K562 (cell line): ENCODE measurements around the gene SYTL5. TPM values are rescaled to one million over a fixed set of nuclear protein-coding genes. Genes with fewer than 3 reads are reported as not detected.

ENCODE experiments used
- ATAC-seq: fragments of 200-7000 bp; cut with Tn5 transposase; 3 replicates; pipeline ENCODE4 v1.9.1; 2020; ENCODE audit warnings: moderate library complexity
- BruUV-seq: library from RNA; stranded (reverse); fragments of 400-500 nt; replicated peaks from 2 replicates; lab custom pipeline; 2021; lab: Mats Ljungman, UMichigan
- CTCF ChIA-PET: fragments of 300-600 bp; formaldehyde crosslinking; extraction: SDS; loops from one replicate; lab custom pipeline; 2021; ENCODE audit warnings: low intra/inter-chr PET ratio; lab: Yijun Ruan, JAX
- POLR2A ChIA-PET: fragments of 300-600, 350-650 bp; sonication (Branson Sonifier 250); formaldehyde crosslinking; extraction: SDS; loops from one replicate; lab custom pipeline; 2021; ENCODE audit warnings: antibody characterized with exemption, inconsistent platforms; lab: Yijun Ruan, JAX
- DNase-seq, 4 experiments: peaks; one replicate each; pipeline versions ENCODE4 v3.0.0 to v3.0.0-alpha.2; 2011 to 2018; ENCODE audit warnings: low spot score in 3 of 4, mixed read lengths in 3 of 4; ENCODE audit errors: extremely low read depth in 1 of 4
- FAIRE-seq: peaks from 2 replicates; lab custom pipeline; 2011; peaks lifted over from hg19 to GRCh38; lab: Jason Lieb, UNC
- H2AFZ ChIP-seq: 2 replicates; pipeline ENCODE4 v1.6.0; 2011; ENCODE audit warnings: low read depth, low read length, control low read depth, inconsistent platforms
- H3K27ac ChIP-seq: fragments of 200-600 bp; 3 replicates; pipeline ENCODE4 v1.8.0; 2011; ENCODE audit warnings: low read depth, mild to moderate bottlenecking, control low read depth, inconsistent platforms, low read length, moderate library complexity, mixed read lengths; ENCODE audit errors: extremely low read depth
- H3K27me3 ChIP-seq, 2 experiments: fragments of 300-600 bp in 1 of 2; 2 replicates in 1 of 2; 3 replicates in 1 of 2; pipeline versions ENCODE4 v1.6.0 to v1.8.0; 2011; ENCODE audit warnings: inconsistent platforms in 2 of 2, low read length in 2 of 2, mild to moderate bottlenecking in 1 of 2, mixed read lengths in 1 of 2, moderate library complexity in 1 of 2; ENCODE audit not compliant: control insufficient read depth in 2 of 2, insufficient read depth in 2 of 2
- H3K36me3 ChIP-seq: fragments of 300-600 bp; 3 replicates; pipeline ENCODE4 v1.8.0; 2011; ENCODE audit warnings: mild to moderate bottlenecking, low read length, inconsistent platforms; ENCODE audit not compliant: control insufficient read depth, insufficient read depth
- H3K4me1 ChIP-seq, 2 experiments: fragments of 200-600 bp in 1 of 2; replicated peaks in 1 of 2; 2 replicates in 1 of 2; 3 replicates in 1 of 2; pipeline versions ENCODE4 v1.5.1 to v1.8.0; 2011; ENCODE audit warnings: inconsistent platforms in 2 of 2, low read length in 2 of 2, mild to moderate bottlenecking in 1 of 2, mixed read lengths in 1 of 2, moderate library complexity in 1 of 2; ENCODE audit not compliant: control insufficient read depth in 2 of 2, insufficient read depth in 2 of 2
- H3K4me2 ChIP-seq: 2 replicates; pipeline ENCODE4 v1.6.1; 2011; ENCODE audit warnings: low read length, control low read depth, inconsistent platforms, mixed read lengths; ENCODE audit not compliant: insufficient read depth
- H3K4me3 ChIP-seq: fragments of 200-600 bp; sonication (generic), shearing (Covaris generic); 2 replicates; pipeline ENCODE4 v1.5.1; 2016; ENCODE audit warnings: control low read depth, inconsistent platforms
- H3K79me2 ChIP-seq: fragments of 200-600 bp; 3 replicates; pipeline ENCODE4 v1.8.0; 2011; ENCODE audit warnings: low read length, inconsistent platforms; ENCODE audit not compliant: control insufficient read depth, insufficient read depth
- H3K9ac ChIP-seq, 2 experiments: 2 replicates each; pipeline versions ENCODE4 v1.6.0 to v1.6.1; 2011; ENCODE audit warnings: low read depth in 2 of 2, low read length in 2 of 2, control low read depth in 1 of 2, inconsistent platforms in 1 of 2, mild to moderate bottlenecking in 1 of 2, mixed read lengths in 1 of 2; ENCODE audit not compliant: insufficient read depth in 1 of 2
- H3K9me1 ChIP-seq: one replicate; pipeline ENCODE4 v1.6.0; 2011; ENCODE audit warnings: inconsistent platforms, mild to moderate bottlenecking, low read length, moderate library complexity; ENCODE audit not compliant: control insufficient read depth, insufficient read depth
- H3K9me3 ChIP-seq: replicated peaks from 2 replicates; pipeline ENCODE4 v1.5.1; 2011; ENCODE audit warnings: low read depth, low read length, inconsistent platforms; ENCODE audit not compliant: control insufficient read depth, insufficient read depth
- H4K20me1 ChIP-seq: replicated peaks from 2 replicates; pipeline ENCODE4 v1.6.1; 2011; ENCODE audit warnings: low read length, inconsistent platforms, mixed read lengths; ENCODE audit not compliant: control insufficient read depth, insufficient read depth
- CHD2 ChIP-seq: IDR thresholded peaks from 2 replicates; pipeline ENCODE4 v1.6.1; 2011; ENCODE audit warnings: low read depth, low read length
- FOSL1 ChIP-seq: fragments of 200-800 bp; sonication (Bioruptor generic); conservative IDR thresholded peaks from 2 replicates; pipeline ENCODE4 v1.6.1; 2016; ENCODE audit warnings: missing genetic modification characterization, missing compliant biosample characterization
- TARDBP ChIP-seq: fragments of 450-650 bp; IDR thresholded peaks from 2 replicates; pipeline ENCODE4 v1.6.1; 2016
- ZNF584 ChIP-seq: fragments of 200-800 bp; sonication (Bioruptor generic); IDR thresholded peaks from 2 replicates; pipeline ENCODE4 v1.6.1; 2016; ENCODE audit warnings: low read depth, mild to moderate bottlenecking, missing genetic modification characterization, missing compliant biosample characterization
- WGBS: fragments of 100-300 bp; shearing (Covaris generic); methylation state at CpG from one replicate; pipeline ENCODE4 v1.1.6; 2016; ENCODE audit warnings: low coverage, mixed read lengths; ENCODE audit not compliant: insufficient coverage; ENCODE audit errors: missing lambda C conversion rate; 5-methylcytosine and 5-hydroxymethylcytosine counted together
- in situ Hi-C: fragments of 300-500 bp; cut with MboI; formaldehyde crosslinking; loops from 4 replicates; pipeline ENCODE4 v1.15.0; 2018; ENCODE audit warnings: inconsistent platforms, mixed read lengths
- intact Hi-C: fragments of 100-400 bp; cut with micrococcal nuclease; formaldehyde crosslinking; loops from 2 replicates; pipeline ENCODE4 v1.14.2; 2022
- polyA plus RNA-seq, 8 experiments: library from polyadenylated mRNA; depleted of rRNA in 4 of 8; stranded (reverse) in 5 of 8; unstranded in 3 of 8; fragments of >200 nt; fragmentation: Nextera tagmentation in 2 of 8; fragmentation: Illumina TruSeq in 1 of 8; extraction: Ambion mirVana in 2 of 8; extraction: Trizol in 1 of 8; gene quantifications; 2 replicates each; pipeline versions ENCODE4 v1.2.1 to v1.2.3, GENCODE V29; 2011 to 2014; ENCODE audit warnings: inconsistent platforms in 1 of 8, missing spikeins in 1 of 8
- total RNA-seq, 7 experiments: library from RNA; depleted of rRNA in 6 of 7; stranded (reverse); fragments of >200 nt in 6 of 7; fragmentation: Illumina TruSeq in 2 of 7; extraction: Trizol in 2 of 7; gene quantifications; 2 replicates each; pipeline versions ENCODE4 v1.2.1 to v1.2.3, GENCODE V29; 2011 to 2021; ENCODE audit warnings: low replicate concordance in 1 of 7
- TF ChIP-seq, protein P1 (sequence below): fragments of 450-650 bp; IDR thresholded peaks from 2 replicates; pipeline ENCODE4 v1.6.1; 2016; ENCODE audit warnings: mild to moderate bottlenecking

The SYTL5 gene
- total and polyA plus RNA-seq, 9 of the 15 experiments (the other 6 are each of a cell fraction or from before 2014, with no cell fraction given): 0.01 to 0.25 (median 0.09) TPM

DNA sequence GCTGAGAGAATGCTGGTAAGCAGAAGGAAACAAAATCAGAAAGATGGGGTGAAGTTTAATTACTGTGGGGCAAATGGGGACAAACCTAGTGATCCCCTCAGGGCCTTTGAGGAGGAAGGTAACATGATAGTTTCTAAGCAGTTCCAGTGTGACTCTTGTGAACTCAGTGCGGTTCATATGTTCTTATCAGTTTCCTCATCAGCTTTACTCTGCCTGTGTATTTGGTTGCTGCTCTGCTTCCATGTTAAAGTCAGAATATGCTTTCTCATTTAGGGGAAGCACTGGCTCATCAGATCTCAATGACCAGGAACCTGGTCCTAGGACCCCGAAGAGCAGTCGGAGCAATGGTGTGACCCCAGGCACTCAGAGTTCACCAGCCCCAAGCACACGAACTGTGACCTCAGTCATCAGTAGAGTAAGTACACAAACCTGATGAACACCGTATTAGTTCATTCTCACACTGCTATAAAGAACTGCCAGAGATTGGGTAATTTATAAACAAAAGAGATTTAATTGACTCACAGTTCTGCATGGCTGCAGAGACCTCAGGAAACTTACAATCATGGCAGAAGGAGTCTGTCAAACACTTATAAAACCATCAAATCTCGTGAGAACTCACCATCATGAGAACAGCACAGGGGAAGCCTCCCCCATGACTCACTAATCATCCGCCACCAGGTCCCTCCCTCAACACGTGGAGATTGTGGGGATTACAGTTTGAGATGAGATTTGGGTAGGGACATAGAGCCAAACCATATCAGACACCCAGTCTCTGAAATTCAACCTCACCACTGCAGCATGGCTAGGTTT lies 83.0 kb downstream of the SYTL5 start:
- Histone ChIP-seq H3K9me1 (no peaks in the 10 kb centered on the region), H3K27me3 (no peaks in the 10 kb centered on the region), H3K4me3 (no peak overlapping the region), H4K20me1 (no peaks in the 10 kb centered on the region), H3K4me1 (no peaks in the 10 kb centered on the region), H3K9me3 (no peaks in the 10 kb centered on the region), H3K79me2 (no peaks in the 10 kb centered on the region), H3K9ac (no peak overlapping the region), H2AFZ (no peak overlapping the region), H3K4me2 (no peak overlapping the region)
- POLR2A ChIA-PET: no interaction called here
- FAIRE-seq (peak; percentile 29), DNase-seq (no peak), ATAC-seq (no peak)
- BruUV-seq: no TSS peak
- intact Hi-C loops: no loop called here
- CTCF ChIA-PET: no interaction called here
- 9% methylated on average over 7 of the region's 8 CpGs for WGBS
- peak; percentile 39; the same call in 1 of the 2 replicates for TF ChIP-seq FOSL1
- TF ChIP-seq CHD2: peak; percentile 24; the same call in 1 of the 2 replicates
- TF ChIP-seq ZNF584 (CRISPR knock-in tag): no peak
- TF ChIP-seq, all 486 proteins: peak for 2
- H3K36me3 ChIP-seq: no peaks in the 10 kb centered on the region
- in situ Hi-C loops: no loop called here
- H3K27ac ChIP-seq: no peak overlapping the region

DNA sequence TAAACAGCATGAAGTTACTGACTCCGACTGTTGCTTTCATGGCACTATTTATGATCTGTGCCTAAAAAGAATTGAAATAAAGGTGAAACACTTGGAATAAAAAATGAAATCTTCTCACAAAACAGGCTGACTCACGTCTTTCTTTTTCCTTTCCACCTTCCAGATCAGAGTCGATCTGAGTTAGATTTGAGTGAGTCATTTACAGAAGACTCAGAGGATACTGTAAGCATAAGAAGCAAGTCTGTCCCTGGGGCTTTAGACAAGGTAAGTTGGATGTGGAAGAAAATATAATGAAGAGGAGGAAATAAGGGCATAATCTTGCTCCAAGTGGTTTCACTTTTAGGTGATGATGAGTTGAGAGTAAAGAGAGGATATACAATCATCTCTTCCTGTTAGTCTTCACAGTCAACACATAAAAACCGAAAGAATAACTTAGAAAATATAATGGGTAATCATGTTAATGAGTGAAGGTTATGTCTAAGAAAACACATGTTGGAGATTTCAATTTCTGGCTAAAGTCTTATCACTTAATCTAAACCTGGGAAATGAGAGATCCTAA lies 89.7 kb downstream of the SYTL5 start:
- in situ Hi-C loops (no loop called here), intact Hi-C loops (no loop called here)
- POLR2A ChIA-PET: no interaction called here
- no TSS peak for BruUV-seq
- Histone ChIP-seq H3K27ac (no peak overlapping the region), H3K4me3 (no peak overlapping the region), H3K9ac (no peak overlapping the region; a peak in 1 of 4 replicates), H3K9me3 (0 out of 2 replicates have a peak, but pooled peaks cover 1% of the 10 kb centered on the region), H4K20me1 (no peaks in the 10 kb centered on the region), H2AFZ (peak overlapping the region; percentile 51; the same call in 1 of the 2 replicates), H3K27me3 (no peaks in the 10 kb centered on the region), H3K9me1 (no peaks in the 10 kb centered on the region), H3K4me1 (no peaks in the 10 kb centered on the region), H3K79me2 (no peaks in the 10 kb centered on the region)
- DNase-seq: peak in 1 of 4 experiments; percentile 2
- CTCF ChIA-PET: no interaction called here
- no peak for FAIRE-seq
- 5% methylated on average over 4 of the region's 4 CpGs for WGBS
- TF ChIP-seq TARDBP: no peak
- TF ChIP-seq, protein P1, sequence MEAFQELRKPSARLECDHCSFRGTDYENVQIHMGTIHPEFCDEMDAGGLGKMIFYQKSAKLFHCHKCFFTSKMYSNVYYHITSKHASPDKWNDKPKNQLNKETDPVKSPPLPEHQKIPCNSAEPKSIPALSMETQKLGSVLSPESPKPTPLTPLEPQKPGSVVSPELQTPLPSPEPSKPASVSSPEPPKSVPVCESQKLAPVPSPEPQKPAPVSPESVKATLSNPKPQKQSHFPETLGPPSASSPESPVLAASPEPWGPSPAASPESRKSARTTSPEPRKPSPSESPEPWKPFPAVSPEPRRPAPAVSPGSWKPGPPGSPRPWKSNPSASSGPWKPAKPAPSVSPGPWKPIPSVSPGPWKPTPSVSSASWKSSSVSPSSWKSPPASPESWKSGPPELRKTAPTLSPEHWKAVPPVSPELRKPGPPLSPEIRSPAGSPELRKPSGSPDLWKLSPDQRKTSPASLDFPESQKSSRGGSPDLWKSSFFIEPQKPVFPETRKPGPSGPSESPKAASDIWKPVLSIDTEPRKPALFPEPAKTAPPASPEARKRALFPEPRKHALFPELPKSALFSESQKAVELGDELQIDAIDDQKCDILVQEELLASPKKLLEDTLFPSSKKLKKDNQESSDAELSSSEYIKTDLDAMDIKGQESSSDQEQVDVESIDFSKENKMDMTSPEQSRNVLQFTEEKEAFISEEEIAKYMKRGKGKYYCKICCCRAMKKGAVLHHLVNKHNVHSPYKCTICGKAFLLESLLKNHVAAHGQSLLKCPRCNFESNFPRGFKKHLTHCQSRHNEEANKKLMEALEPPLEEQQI: no peak
- TF ChIP-seq FOSL1: peak; percentile 58; the same call in 1 of the 2 replicates
- TF ChIP-seq, all 486 proteins: peak for 1
- ATAC-seq: no peak
- no peak overlapping the region for H3K4me2 ChIP-seq
- H3K36me3 ChIP-seq: no peaks in the 10 kb centered on the region
